UCSD-AML1 (cell line): ENCODE measurements around the gene BCAS3.
"Not testable (repeated sequence)": the region's sequence is repeated elsewhere in the genome, so short reads cannot be mapped to it uniquely, and the experiment has no call there.

Experiments used
- DNase-seq: peaks from one replicate; lab custom pipeline; 2025; ENCODE audit not compliant: unreplicated experiment; lab: John Stamatoyannopoulos, UW

The BCAS3 gene

GRCh38 chr17:60782742-60783141 is 105.1 kb downstream of the BCAS3 start:
- DNase-seq: no peak

DNA sequence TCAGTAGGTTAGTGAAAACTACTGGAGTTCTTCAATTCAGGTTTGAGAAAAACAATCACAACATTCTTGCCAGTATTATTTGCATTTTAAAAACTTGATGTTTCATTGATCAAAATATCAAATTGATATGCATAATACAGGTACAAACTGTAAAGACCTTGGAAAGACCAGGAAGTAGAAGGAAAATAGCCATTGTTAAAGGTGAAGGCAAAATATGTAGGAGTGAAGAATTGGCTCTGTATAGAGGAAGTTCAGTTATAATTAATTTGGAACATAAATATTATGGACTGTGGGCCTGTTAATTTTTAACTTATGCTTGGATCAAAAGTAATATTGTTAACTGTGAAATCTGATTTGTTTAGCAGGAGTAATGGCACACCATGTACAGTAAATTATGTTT is 112.6 kb downstream of the BCAS3 start:
- no peak for DNase-seq

DNA sequence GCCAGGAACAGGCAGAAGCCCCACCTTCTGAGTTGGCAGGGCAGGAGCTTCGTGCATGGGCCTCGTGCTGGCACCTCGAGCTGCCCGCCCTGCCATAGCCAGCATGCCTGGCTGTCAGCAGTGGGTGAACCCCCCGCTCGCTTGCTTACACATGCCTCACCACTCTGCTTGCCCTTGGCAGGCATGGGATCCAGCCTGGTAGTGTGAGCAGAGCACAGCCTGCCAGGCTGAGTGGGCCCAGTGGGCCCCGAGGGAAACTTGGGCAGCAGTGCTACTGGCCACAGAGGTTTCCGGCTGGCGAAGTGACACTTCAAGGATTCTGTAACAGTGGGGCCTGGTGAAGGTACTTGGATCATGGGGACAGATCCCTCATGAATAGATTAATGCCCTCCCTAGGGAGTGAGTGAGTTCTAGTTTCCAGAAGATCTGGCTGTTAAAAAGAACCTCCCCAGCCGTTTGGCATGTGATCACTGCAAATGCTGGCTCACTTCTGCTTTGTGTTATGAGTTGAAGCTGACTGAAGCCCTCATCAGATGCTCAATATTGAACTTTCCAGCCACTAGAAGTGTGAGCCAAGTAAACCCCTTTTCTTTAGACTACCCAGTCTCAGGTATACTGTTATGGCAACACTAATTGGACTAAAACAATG is 114.7 kb downstream of the BCAS3 start:
- DNase-seq: no peak

DNA sequence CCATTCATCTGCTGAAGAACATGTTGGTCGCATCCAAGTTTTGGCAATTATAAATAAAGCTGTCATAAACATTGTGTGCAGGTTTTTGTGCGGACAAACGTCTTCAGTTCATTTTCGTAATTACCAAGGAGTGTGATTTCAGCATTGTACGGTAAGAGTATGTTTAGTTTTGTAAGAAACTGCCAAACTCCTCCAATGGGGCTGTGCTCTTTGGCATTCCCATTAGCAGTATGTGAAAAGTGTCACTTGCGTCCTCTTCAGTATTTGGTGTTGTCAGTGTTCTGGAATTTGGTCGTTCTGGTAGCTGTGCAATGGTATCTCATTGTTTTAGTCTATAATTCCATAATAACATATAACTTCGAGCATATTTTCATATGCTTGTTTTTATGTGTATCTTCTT is 120.9 kb downstream of the BCAS3 start:
- no peak for DNase-seq

DNA sequence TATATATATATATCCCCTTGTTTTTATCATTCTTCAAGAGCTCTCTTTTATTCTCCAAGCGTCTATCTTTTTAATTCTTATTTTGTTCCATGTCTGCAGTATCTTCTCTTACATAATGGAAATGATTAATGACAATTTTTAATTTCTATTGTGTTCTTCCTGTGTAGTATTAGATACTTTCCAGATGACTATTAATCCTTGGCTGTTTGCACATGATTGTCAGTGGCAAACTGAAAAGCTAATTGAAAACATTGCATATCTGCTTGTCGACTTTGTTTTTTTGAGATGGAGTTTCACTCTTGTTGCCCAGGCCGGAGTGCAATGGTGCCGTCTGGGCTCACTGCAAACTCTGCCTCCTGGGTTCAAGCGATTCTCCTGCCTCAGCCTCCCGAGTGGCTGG is 124.7 kb downstream of the BCAS3 start:
- DNase-seq: no peak

GRCh38 chr17:60803059-60803458 is 125.4 kb downstream of the BCAS3 start:
- DNase-seq: no peak

- DNase-seq: no peak
These were observed 127.2 kb downstream of the BCAS3 start for GRCh38 chr17:60804831-60805230.

- DNase-seq: no peak
These were observed 131.8 kb downstream of the BCAS3 start for GRCh38 chr17:60809421-60809820.

DNA sequence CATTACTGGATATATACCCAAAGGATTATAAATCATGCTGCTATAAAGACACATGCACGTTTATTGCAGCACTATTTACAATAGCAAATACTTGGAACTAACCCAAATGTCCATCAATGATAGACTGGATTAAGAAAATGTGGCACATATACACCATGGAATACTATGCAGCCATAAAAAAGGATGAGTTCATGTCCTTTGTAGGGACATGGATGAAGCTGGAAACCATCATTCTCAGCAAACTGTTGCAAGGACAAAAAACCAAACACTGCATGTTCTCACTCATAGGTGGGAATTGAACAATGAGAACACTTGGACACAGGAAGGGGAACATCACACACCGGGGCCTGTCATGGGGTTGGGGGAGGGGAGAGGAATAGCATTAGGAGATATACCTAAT is 137.3 kb downstream of the BCAS3 start:
- DNase-seq: not testable (repeated sequence)

GRCh38 chr17:60817192-60817591 is 139.5 kb downstream of the BCAS3 start:
- DNase-seq: no peak

GRCh38 chr17:60819447-60820130 is 141.9 kb downstream of the BCAS3 start:
- no peak for DNase-seq

DNA sequence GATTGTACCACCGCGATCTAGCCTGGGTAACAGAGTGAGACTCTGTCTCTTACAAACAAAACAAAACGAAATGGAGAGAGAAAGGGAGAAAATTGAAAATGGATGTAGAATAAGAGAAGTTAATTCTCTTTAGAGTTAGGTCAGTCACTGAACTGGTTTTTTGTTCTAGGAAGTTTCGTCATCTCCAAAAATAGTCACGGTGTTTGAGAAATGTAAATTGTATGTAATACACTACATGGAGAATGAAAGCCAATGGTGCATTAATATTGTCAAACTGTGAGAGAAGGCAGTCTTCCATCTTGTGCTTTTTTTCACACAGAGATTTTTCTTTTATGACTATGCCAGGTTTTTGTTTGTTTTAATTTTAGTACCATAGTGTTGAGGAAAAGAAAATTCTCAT is 145.9 kb downstream of the BCAS3 start:
- no peak for DNase-seq

DNA sequence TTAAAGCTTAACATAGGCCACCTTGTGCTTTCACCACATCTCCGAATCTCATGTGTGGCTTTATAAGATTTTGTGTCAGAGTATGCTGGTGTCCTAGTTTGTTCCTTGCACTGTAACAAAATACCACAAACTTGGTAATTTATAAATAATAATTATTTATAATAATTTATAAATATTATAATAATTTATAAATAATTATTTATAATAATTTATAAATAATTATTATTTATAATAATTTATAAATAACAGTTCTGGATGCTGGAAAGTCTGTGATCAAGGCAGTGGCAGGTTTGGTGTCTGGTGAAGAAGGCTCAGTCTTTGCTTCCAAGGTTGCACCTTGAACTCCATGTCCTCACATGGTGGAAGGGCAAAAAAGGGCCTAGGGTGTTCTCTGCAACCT is 147.7 kb downstream of the BCAS3 start:
- no peak for DNase-seq

GRCh38 chr17:60827943-60828342 is 150.3 kb downstream of the BCAS3 start:
- no peak for DNase-seq

- DNase-seq: no peak
These were observed 154.5 kb downstream of the BCAS3 start for GRCh38 chr17:60832151-60832585.

DNA sequence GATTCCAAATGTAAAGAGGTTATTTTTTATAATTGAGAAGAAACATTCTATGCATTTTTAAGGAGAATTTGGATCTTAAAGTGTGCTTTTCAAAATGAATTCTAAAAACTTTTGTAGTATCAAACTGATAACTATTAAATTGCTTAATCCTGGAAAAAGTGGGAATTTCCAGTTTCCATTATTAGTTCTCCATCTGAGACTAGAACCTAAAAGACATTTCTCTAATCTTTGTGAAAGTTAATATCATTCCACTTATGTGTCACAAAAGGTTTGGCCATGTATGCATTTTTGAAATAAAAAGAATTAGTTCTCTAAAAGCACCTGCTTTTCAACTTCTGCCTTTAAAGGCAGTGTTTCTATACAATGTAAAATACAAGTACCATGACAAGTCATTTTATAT is 155.0 kb downstream of the BCAS3 start:
- DNase-seq: no peak

GRCh38 chr17:60840456-60840855 is 162.8 kb downstream of the BCAS3 start:
- no peak for DNase-seq

DNA sequence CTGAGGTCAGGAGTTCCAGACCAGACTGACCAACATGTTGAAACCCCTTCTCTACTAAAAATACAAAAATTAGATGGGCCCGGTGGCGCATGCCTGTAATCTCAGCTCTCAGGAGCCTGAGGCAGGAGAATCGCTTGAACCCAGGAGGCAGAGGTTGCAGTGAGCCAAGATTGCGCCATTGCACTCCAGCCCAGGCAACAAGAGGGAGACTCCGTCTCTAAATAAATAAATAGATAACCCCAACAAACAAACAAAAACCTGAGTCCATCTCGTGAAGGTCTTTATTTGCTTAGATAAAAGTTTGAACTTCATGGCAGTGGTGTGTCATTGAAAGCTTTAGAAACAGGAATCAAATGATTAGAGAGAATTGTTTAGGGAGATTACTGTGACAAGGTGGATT is 167.4 kb downstream of the BCAS3 start:
- no peak for DNase-seq

DNA sequence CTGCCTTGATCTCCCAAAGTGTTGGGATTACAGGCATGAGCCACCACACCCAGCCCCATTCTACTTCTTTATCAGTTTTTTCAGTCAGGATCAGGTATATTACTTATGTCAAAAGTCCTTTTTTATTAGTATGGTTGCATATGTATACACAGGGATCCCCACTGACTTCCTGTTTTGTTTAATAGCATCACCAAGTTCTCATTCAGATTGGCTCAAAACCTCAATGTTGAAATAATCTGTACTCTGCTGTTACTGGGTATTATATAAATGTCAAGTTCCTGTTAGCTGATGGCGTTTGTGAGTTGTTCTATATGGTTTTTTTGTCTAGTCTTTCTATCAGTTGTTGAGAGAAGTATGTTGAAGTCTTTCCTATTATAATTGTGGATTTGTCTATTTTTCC is 168.5 kb downstream of the BCAS3 start:
- no peak for DNase-seq

- DNase-seq: no peak
These were observed 173.5 kb downstream of the BCAS3 start for GRCh38 chr17:60851181-60851580.

DNA sequence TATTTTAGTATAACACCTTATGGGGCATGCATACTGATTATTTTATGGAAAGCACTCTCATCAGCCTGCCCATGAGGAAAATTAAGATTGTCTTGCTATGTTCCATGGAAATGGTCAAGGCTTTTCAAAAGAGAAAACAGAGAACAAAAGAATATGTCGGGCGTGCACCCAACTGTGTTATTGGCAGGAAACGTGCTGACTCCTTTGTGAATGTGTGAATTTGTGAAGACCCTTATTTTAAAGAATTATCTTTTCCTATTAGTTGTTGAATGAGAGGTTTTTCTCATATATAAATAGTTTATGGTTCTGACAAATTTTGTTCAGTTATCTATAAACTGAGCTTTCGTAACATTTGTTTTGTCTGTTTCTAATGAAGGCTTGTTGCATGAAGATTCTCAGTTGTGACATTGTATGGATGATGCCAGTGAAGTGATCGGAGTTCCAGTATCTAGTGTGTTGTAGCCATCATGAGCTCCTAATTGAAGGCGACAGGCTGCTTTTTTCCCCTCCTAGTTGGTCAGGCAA is 180.0 kb downstream of the BCAS3 start:
- no peak for DNase-seq

GRCh38 chr17:60862482-60862881 is 184.8 kb downstream of the BCAS3 start:
- no peak for DNase-seq
